ENCODE data around the gene COMMD3. TPM values are rescaled to one million over a fixed set of nuclear protein-coding genes. Genes with fewer than 3 reads are reported as not detected.

The COMMD3 gene
- total and polyA plus RNA-seq, 9 of the 15 experiments (the other 6 are each of a cell fraction or from before 2014, with no cell fraction given): 50.7 to 217 (median 80.1) TPM

DNA sequence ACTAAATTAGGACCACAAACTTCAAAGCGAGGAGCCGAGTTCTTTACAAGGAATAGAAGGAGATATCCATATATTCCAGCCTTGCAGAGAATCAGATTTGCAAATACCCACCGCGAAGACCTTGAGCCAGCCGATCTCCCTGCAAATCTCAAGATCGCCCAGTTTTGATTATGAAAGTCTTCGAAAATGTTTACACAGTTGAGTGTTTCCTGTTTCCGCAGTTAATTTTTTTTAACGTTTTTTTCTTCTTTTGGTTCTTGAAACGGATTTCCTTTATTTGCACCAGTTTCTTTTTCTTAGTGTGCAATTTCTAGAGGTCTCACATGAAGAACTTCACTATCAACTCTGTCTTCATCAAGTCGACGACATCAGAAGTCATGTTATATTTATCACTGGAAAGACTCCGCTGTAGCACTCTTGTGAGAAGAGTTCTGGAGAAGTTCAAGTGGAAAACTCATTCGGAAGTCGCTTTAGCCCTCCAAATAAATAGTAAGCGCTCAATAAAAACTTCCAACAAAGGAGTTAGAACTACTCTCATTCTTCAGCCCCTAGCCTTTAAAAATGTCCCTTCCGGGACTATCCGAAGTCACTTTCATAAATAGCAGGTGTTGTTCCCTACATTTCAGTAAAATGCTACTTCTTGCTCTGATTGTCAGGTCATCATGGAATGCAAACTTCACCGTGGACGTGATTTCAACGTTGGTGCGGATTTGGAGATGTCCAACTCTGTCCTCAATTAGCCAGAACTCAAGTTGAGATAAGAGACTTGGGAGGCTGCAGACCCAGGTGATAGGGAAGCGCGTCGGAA is 17.2 kb downstream of the COMMD3 start:
- TF ChIP-seq CREB5 (CRISPR knock-in tag; IDR thresholded peaks at IDR 0.05) (no peak), CBFA2T3 (IDR thresholded peaks at IDR 0.05) (no peak), POLR2G (IDR thresholded peaks at IDR 0.05; ENCODE audit: low read depth, low read length) (no peak), JUND (IDR thresholded peaks at IDR 0.05; ENCODE audit: borderline replicate concordance, low read depth, low read length) (no peak), JUND (tag; IDR thresholded peaks at IDR 0.05; ENCODE audit: borderline replicate concordance, low read depth, low read length) (no peak), ZNF347 (CRISPR knock-in tag; IDR thresholded peaks at IDR 0.05; ENCODE audit: low read depth) (no peak), ZKSCAN1 (IDR thresholded peaks at IDR 0.05; ENCODE audit: low read depth, low read length) (no peak), HDAC1 (IDR thresholded peaks at IDR 0.05) (no peak), RBM34 (IDR thresholded peaks at IDR 0.05; ENCODE audit: borderline replicate concordance, insufficient read depth, low read length) (no peak)
- TF ChIP-seq, protein P1, sequence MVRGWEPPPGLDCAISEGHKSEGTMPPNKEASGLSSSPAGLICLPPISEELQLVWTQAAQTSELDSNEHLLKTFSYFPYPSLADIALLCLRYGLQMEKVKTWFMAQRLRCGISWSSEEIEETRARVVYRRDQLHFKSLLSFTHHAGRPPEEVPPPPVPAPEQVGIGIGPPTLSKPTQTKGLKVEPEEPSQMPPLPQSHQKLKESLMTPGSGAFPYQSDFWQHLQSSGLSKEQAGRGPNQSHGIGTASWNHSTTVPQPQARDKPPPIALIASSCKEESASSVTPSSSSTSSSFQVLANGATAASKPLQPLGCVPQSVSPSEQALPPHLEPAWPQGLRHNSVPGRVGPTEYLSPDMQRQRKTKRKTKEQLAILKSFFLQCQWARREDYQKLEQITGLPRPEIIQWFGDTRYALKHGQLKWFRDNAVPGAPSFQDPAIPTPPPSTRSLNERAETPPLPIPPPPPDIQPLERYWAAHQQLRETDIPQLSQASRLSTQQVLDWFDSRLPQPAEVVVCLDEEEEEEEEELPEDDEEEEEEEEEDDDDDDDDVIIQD (CRISPR knock-in tag; IDR thresholded peaks at IDR 0.05): no peak
- TF ChIP-seq, protein P2, sequence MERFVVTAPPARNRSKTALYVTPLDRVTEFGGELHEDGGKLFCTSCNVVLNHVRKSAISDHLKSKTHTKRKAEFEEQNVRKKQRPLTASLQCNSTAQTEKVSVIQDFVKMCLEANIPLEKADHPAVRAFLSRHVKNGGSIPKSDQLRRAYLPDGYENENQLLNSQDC (CRISPR knock-in tag; IDR thresholded peaks at IDR 0.05): no peak
- 94% methylated on average over 25 of the region's 25 CpGs for WGBS (ENCODE audit: insufficient coverage, low coverage, missing lambda C conversion rate)
- no peaks in the 10 kb centered on the region for H3K27me3 ChIP-seq (ENCODE audit: control insufficient read depth in 2 of 2, insufficient read depth in 2 of 2, low read length in 2 of 2)
- H3K36me3 ChIP-seq (ENCODE audit: control insufficient read depth, insufficient read depth, low read length): peaks cover 31% of the 10 kb centered on the region
- H3K9me1 ChIP-seq (ENCODE audit: control insufficient read depth, insufficient read depth, low read length): no peaks in the 10 kb centered on the region
- H3K4me1 ChIP-seq (replicated peaks in 1 of 2; ENCODE audit: control insufficient read depth in 2 of 2, insufficient read depth in 2 of 2, low read length in 2 of 2): peaks cover 0 to under 1% of the 10 kb centered on the region in 2 experiments; a peak in 1 of 5 replicates
- ATAC-seq: no peak
- CTCF ChIA-PET (ENCODE audit: low intra/inter-chr PET ratio): no interaction called here
- BruUV-seq (replicated peaks): no TSS peak
- H3K9me3 ChIP-seq (replicated peaks; ENCODE audit: control insufficient read depth, insufficient read depth, low read depth, low read length): peaks cover 3% of the 10 kb centered on the region; the same call in 1 of the 2 replicates
- no peak overlapping the region for H3K9ac ChIP-seq (ENCODE audit: insufficient read depth in 1 of 2, low read depth in 2 of 2, low read length in 2 of 2)
- in situ Hi-C loops (cut with MboI) (no loop called here), intact Hi-C loops (cut with micrococcal nuclease) (no loop called here)
- POLR2A ChIA-PET: no interaction called here
- H3K4me2 ChIP-seq (ENCODE audit: insufficient read depth, low read length): no peak overlapping the region
- no peaks in the 10 kb centered on the region for H3K79me2 ChIP-seq (ENCODE audit: control insufficient read depth, insufficient read depth, low read length)
- no peak for DNase-seq (ENCODE audit: extremely low read depth in 1 of 4, low spot score in 3 of 4)
- H4K20me1 ChIP-seq (replicated peaks; ENCODE audit: control insufficient read depth, insufficient read depth, low read length): no peaks in the 10 kb centered on the region
- H3K4me3 ChIP-seq: no peak overlapping the region
- H2AFZ ChIP-seq (ENCODE audit: low read depth, low read length): no peak overlapping the region
- peak; percentile 49 for FAIRE-seq
- H3K27ac ChIP-seq (ENCODE audit: extremely low read depth, low read depth, low read length): no peak overlapping the region

Data from K562 (cell line).